ENCODE results near the gene ZMIZ1. TPM values are rescaled to one million over a fixed set of nuclear protein-coding genes. Genes with fewer than 3 reads are reported as not detected.

ZMIZ1 gene
- total RNA-seq, 1 donor from 2014 or later = 48.8 TPM

DNA sequence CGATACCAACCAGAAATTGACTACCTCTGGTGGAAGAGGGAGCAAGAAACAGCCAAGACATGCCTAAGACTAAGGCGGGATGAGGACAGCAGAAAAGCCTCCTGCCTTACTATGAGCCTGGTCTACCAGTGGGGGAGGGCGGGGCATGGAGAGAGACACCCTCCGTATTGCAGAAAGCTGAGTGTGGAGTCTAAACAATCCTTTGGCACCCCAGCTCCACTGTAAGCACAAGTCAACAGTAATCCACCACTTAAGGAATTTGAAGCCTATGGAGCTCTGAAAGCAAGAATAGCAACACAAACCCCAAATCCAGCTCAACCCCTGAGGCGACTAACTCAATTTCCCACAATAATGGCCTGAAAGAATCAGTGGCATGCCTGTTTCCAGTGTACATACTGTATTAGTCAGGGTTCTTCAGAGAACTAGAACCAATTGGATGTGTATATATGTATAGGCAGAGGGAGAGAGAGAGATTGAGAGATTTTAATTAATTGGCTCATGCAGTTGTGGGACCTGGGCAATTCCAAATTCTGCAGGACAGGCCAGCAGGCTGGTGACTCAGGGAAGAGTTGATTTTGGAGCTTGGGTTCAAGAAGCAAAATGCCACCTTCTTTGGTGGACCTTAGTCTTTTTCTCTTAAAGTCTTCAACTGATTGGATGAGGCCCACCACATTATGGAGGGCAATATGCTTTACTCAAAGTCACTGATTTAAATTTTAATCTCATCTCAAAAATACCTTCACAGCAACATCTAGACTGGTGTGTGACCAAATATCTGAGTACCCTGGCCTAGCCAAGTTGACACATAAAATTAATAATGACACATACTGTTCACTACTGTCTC is 292.0 kb downstream of the ZMIZ1 start:
- no peak for ATAC-seq
- intact Hi-C loops (cut with DNase I) = no loop called here
- no peak for DNase-seq (ENCODE audit: missing footprints)

DNA sequence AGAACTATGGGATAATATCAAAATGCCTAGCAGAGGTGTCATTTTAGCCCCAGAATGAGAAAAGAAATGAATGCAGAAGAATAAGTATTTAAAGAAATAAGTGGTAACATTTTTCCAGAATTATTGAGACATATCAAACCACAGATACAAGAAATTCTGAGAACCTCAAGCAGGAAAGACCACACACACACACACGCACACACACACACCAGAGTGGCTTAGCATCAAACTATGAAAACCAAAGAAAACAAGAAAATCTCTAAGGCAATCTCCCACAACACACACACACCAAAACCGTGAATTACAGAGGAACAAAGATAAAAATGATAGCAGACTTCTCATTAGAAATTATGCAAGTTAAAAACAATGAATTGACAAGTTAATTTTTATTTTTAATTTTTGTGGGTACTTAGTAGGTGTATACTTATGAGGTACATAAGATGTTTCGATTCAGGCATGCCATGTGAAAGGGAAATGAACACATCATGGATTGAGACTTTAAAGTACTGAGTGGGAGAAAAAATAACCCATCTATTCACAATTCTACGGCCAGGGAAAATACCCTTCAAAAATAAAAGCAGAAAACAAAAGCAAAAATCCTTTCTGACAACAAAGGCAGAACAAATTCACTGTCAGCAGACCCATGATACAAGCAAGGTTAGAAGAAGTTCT is 293.1 kb downstream of the ZMIZ1 start:
- DNase-seq (ENCODE audit: missing footprints) = no peak
- no peak for ATAC-seq
- intact Hi-C loops (cut with DNase I) = no loop called here
